DMS53 treated with DMSO at 0.1 percent for 48 hours (cell line): ENCODE measurements around the gene RWDD2A.
"Not testable (repeated sequence)": the region's sequence is repeated elsewhere in the genome, so short reads cannot be mapped to it uniquely, and the experiment has no call there.

Source experiments
- DNase-seq: peaks from one replicate; lab custom pipeline; 2025; ENCODE audit not compliant: unreplicated experiment; lab: John Stamatoyannopoulos, UW

The RWDD2A gene

DNA sequence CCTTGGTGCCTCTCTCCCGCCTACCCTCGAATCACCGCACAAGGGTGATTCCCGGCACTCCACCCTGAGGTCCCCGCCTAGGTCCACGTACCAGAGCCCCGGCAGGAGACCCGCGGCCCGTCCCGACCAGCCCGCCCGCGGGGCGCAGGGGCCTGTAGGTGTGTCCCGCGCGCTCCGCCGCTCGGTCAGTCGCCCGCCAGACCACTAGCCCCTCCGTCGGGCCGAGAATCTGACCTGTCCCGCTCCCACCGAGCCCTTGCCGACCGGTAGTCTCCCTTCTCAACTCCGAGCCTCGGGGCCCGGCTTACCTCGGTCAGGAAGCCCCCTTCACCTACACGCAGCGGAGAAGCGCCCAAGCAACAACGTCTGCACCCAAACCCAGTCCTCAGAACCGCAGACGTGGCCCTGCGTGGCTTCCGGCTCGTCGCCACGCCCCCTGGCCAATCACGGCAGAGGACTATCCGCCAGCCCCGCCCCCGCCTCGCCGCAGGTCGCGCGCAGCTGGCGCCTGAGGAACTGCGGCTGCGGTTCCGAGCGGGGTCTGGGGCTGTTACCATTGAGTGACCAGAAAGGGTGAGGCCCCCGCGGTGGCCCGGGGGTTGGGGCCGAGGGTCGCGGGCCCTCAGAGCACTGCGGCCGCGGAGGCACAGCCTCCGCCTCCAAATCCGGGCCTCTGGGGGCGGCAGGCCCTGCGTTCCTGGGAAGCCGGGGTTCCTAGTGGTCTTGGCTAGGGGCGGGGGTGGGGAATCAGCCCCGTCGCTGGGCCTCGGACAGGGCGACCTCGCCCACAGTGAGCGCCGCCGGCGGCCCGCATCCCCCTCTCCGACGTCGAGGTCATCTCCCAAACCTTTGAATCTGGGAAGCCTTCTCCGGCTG lies at the start of gene RWDD2A, which contains the start of gene PGM3:
RWDD2A (plus strand) TSS at position 487 of the 876 bp plus-strand sequence. CDS start 1,095 bp downstream, outside the sequence.
PGM3 (minus strand) TSS at position 395 of the 876 bp plus-strand sequence. CDS start 2,253 bp downstream, outside the sequence.
- peak; percentile 63 for DNase-seq

GRCh38 chr6:83151114-83151513 lies 42.0 kb upstream of the RWDD2A start:
- DNase-seq, result no peak

- no peak for DNase-seq
These were observed 40.2 kb upstream of the RWDD2A start for GRCh38 chr6:83152913-83153312.

DNA sequence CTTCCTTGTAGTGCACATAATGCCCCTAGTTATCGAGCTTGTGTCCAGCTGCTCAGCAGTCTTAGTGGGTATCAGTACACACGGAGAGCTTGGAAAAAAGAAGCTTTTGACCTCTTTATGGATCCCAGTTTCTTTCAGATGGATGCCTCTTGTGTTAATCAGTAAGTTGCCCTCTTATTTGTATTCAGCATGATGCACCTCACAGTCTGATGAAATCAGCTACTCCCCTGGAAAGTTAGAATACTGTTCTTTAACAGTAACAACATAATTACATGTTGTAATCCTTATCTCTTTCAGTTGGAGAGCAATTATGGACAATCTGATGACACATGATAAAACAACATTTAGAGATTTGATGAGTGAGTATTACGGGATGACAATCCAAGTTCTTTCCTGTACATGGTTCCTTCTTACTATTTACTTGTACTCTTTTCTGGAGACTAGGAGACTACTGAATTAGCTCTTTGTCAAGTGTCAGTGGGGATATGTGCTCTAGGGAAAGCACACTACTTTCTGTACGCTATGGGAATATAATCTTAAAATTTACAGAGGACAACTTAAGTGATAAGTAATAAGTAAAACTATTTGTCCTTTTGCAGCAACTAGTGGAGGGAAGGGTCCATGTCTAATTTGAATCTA lies 39.2 kb upstream of the RWDD2A start:
- DNase-seq, result no peak

DNA sequence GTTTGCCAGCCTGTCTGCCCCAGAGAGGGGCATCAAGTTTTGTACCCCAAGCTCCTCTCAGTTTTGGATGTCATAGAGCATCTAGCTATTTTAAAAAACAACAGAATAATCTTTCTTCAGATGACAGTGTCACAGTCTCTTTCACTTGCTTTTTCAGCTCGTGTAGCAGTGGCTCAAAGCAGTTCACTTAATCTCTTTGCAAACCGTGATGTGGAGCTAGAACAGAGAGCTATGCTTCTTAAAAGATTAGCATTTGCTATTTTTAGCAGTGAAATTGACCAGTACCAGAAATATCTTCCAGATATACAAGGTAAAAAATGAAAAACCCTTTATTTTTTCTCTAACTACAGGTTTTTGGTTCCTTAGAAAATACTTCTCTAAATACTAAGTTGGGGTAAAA lies 37.4 kb upstream of the RWDD2A start:
- no peak for DNase-seq

GRCh38 chr6:83160167-83160566 lies 33.0 kb upstream of the RWDD2A start:
- no peak for DNase-seq

GRCh38 chr6:83167726-83168278 lies 25.4 kb upstream of the RWDD2A start:
- no peak for DNase-seq

- DNase-seq, result no peak
These were observed 24.6 kb upstream of the RWDD2A start for GRCh38 chr6:83168556-83168955.

DNA sequence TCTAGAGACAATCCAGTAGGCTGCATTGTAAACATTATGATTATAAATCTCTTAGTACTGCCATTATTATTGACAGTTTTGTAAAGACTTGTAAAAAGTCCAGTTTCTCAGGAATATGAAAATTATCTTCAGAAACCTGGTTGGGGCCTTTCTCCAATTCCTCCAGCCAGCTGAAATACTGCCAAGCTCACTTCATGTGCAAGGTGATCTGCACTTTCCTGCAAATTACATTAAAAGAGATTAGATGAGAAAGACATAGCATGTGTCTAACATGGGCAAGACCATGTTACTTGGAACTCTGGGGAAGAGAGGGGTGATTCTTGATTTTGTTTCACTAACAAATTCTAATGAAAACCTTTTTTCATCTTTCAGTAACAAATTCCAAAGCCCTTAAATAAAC lies 24.1 kb upstream of the RWDD2A start:
- no peak for DNase-seq

DNA sequence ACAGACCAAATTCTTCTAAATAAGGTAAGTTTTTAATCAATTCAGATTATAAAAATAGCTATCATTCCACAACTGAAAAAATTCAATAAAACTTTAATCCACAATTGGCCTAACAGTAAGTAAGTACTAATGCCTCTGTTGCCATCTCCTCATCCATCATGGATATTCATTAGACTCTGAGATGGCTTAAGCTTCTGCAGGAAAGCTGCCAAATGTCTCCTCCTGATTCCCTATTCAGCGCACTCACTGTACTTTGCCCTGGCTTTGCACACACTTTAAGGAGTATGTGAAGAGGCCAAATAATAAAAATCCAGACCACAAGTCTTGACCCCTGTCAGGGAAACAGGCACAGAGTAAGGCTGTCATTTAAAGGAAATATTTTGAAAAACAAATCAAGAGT lies 23.6 kb upstream of the RWDD2A start:
- no peak for DNase-seq

DNA sequence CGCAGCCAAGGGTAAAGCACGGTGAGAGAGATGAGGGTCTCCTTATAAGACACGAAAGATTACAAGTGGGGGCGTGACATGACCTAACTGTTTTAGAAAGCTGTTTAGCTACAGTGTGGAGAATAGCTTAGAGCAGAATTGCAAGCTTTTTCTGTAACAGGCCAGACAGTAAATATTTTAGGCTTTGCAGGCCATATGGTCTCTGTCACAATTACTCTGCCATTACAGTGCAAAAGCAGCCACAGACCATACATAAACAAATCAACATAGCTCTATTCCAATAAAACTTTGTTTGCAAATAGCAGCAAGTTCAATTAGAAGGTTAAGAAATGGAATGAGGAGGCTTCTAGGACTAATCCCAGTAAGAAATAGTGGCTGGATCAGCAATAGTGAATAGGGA lies 16.9 kb upstream of the RWDD2A start:
- DNase-seq, result no peak

DNA sequence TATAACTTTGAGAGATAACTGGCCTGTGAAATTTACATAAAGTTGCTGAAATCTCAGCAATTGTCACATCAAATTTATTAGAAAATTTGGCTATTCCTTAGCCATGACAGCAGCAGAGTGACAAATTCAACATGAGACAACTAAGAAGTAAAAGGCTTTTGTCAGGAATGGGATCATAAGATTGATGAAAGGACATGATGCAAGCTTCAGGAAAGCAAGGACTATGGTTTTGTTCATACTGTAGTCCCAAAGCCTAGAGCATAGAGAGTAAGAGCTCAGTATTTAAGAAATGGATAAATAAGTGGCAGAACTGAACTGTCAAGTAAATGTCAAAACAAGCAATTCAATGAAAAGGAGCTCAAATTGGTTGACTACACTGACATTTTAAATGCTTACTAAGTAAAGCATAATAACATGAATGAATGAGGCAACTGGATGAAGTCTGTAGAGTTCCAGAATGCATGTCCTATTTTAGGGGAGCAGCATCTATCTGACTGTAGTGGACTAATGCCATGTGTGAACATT lies 12.7 kb upstream of the RWDD2A start:
- no peak for DNase-seq

DNA sequence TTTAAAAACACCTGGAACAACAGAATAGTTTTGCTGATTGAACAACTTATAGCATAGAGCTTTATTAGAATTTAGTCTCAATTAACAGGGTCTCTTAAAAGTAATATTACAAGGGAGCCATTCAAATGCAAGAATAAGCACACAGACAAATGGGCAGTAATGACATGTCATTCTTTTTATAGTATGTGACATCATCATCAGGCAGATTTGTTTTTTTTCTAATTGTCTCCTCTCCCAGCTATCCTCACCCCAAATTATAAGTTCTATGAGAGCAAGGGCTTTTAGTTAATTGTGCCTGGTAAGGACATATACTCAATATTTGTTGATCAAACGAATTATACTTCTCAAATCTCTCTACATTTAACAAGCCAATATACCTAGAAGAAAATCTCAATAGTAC lies 11.0 kb upstream of the RWDD2A start:
- DNase-seq, result no peak

- DNase-seq, result no peak
These were observed 9.9 kb upstream of the RWDD2A start for GRCh38 chr6:83183082-83183828.

DNA sequence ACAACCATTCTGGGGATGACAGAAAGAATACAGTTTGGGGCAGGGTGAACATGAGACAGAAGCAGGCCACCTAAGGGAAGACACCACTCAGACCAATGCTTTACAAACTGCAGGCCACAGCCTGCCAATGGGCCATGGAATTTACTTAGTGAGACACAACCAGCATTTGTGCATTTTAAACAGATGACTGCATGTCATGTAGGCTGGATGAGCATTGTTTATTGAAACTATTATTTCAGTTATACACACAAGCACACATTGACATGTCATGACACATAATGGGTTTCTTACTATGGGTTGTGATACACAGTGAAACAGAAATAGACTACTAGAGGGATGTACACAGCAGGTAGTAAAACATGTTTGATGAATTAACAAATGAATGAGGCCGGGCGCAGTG lies 8.1 kb upstream of the RWDD2A start:
- no peak for DNase-seq

DNA sequence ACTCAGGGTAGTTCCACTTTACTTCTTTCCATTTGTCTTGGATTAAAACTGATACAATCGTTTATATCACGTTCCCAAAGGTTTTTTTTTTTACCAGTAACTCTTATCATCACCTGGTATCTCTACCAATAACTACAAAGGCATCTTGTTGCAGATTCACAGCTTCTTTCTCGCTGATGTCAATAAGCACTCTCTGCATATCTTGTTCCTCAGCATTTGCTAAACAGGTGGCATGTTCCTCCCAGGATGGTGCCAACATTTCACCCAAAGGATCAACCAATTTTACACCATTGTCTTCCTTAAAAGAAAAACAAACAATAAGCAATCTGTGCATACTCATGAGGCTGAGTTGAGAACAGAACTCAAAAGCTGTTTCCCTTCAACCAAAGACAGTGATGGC lies 4.7 kb upstream of the RWDD2A start:
- no peak for DNase-seq

GRCh38 chr6:83190626-83191025 lies 2.5 kb upstream of the RWDD2A start:
- DNase-seq, result no peak

- not testable (repeated sequence) for DNase-seq
These were observed 1.2 kb upstream of the RWDD2A start for GRCh38 chr6:83191974-83192373.

DNA sequence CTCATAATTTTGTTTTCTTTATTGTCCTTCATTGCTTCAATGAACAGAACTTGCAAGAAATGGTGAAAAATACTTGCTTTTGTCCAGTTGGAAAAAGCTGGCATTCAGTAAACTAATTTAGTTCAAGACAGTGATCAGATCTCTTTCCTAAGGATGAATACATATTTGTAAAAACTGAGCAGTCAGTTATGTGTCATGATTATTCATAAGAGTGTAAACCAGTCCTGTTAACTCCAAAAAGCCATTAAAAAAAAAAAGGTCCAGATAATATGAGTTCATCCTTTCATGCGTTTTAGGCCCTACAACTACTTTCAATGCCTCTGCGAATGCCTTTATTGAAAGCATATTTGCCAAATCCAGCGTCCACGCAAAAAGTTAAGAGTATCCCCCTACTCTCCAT lies 701 bp upstream of the RWDD2A start:
- DNase-seq, result no peak

GRCh38 chr6:83193747-83194566 lies 800 bp downstream of the RWDD2A start:
- peak; percentile 24 for DNase-seq
